Retinal pigment epithelial cell (primary cell): ENCODE data around the gene SEC31A.
"Not testable (repeated sequence)": the region's sequence is repeated elsewhere in the genome, so short reads cannot be mapped to it uniquely, and the experiment has no call there.

Experiments
- DNase-seq: peaks from one replicate; pipeline ENCODE4 v3.0.0-alpha.2; 2010; ENCODE audit warnings: low read depth
- H3K4me3 ChIP-seq: 2 replicates; pipeline ENCODE4 v1.5.1; 2011; ENCODE audit warnings: mild to moderate bottlenecking, low read length, control low read depth, moderate library complexity
- TF ChIP-seq, protein P1 (sequence below): conservative IDR thresholded peaks from 2 replicates; pipeline ENCODE4 v1.5.1; 2011; ENCODE audit warnings: low read depth, low read length, control low read depth, inconsistent platforms

The SEC31A gene

DNA sequence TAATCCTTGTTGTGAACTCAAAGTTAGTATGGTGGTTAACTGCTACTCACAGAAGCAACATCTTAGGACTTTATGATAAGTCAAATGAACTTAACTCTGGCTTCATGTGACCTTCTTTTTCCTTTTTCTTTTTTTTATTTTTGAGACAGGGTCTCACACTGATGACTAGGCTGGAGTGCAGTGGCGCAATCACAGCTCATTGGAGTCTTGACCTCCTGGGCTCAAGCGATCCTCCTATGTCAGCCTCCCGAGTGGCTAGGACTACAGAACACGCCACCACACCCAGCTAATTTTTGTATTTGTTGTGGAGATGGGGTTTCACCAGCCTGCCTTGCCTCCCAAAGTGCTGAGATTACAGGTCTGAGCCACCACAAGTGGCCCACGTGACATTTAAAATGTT is 22.4 kb downstream of the SEC31A start:
- TF ChIP-seq, protein P1, sequence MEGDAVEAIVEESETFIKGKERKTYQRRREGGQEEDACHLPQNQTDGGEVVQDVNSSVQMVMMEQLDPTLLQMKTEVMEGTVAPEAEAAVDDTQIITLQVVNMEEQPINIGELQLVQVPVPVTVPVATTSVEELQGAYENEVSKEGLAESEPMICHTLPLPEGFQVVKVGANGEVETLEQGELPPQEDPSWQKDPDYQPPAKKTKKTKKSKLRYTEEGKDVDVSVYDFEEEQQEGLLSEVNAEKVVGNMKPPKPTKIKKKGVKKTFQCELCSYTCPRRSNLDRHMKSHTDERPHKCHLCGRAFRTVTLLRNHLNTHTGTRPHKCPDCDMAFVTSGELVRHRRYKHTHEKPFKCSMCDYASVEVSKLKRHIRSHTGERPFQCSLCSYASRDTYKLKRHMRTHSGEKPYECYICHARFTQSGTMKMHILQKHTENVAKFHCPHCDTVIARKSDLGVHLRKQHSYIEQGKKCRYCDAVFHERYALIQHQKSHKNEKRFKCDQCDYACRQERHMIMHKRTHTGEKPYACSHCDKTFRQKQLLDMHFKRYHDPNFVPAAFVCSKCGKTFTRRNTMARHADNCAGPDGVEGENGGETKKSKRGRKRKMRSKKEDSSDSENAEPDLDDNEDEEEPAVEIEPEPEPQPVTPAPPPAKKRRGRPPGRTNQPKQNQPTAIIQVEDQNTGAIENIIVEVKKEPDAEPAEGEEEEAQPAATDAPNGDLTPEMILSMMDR: no peak
- no peak overlapping the region for H3K4me3 ChIP-seq
- no peak for DNase-seq

DNA sequence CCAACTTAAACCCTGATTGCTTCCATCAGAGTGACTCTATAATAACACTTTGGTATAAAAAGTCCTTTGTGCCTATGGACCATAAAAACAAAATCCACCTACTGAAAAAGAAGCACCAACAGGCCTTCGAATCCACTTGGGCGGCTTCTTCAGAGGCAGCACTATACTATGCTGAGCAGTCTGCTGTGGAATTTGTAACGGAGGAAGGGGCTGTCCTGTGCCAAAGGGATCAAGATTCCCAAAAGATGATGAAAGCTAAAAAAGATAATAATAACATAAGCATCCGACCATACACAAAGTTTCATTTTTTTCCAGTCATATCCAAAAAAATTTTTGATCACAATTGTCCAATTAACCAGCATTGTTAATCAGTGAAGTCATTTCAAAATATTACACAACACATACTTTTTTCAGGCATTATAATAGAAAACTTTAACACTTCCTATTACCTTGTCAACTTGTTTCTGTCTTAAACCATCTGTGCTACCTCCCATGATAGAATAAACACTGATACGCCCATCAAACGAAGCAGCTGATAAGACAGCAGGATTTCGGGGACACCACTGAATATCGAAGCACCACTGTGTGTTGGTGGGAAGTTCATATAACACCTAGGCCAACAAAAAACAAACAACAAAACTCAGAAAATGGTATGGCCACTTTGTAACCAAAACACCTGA is 24.1 kb downstream of the SEC31A start:
- TF ChIP-seq, protein P1: no peak
- DNase-seq: no peak
- no peak overlapping the region for H3K4me3 ChIP-seq

DNA sequence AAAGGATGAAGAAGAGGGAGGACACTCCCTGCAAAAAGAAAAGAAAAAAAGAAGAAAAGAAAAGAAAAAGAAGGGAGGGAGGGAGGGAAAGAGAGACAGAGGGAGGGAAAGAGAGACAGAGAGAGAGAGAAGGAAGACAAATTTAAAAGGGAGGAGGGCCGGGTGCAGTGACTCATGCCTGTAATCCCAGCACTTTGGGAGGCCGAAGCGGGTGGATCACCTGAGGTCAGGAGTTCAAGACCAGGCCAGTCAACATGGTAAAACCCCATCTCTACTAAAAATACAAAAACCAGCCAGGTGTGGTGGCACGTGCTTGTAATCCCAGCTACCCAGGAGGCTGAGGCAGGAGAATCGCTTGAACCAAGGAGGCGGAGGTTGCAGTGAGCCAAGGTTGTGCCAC is 24.9 kb downstream of the SEC31A start:
- H3K4me3 ChIP-seq, DNase-seq: not testable (repeated sequence)

DNA sequence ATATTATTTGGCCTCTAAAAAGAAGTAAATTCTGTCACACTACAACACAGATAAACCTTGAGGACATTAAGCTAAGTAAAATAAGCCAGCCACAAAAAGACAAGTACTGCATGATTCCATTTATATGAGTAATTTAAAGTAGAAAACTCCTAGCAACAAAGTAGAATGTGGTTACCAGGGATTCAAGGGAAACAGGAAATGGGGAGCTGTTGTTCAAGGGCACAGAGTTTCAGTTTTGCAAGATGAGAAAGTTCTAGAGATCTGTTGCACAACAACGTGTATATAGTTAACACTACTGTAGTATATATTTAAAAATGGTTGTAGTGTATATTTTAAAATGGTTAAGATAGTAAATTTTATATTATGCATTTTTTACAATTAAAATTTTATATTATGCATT is 25.4 kb downstream of the SEC31A start:
- peak; percentile 34 for DNase-seq
- no peak overlapping the region for H3K4me3 ChIP-seq

DNA sequence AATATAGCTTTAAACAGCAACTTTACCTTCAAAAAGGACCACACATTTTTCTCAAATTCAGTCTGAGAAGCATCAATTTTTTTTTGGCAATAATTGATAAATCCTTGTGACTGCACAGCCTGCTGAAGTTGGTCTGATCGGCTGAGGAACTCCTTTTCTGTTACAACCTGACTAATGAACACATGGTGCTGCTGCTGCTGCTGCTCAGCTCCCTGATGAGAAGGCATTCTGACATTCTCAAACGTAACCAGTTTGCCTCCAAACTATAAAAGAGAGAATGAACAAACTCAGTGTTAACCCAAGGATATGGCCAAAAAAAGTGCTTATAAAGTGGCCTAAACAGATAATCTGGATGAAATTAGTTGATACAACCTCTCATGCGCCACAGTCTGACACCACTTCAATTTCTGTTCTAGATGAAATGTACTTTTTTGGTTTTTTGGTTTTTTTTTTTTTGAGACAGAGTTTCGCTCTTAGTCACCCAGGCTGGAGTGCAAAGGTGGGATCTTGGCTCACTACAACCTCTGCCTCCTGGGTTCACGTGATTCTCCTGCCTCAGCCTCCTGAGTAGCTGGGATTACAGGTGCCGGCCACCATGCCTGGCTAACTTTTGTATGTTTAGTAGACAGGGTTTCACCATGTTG is 26.5 kb downstream of the SEC31A start:
- no peak overlapping the region for H3K4me3 ChIP-seq
- TF ChIP-seq, protein P1: no peak
- no peak for DNase-seq

More for the DNA sequence above, 25.4 kb downstream of the SEC31A start:
- TF ChIP-seq, protein P1: no peak

DNA sequence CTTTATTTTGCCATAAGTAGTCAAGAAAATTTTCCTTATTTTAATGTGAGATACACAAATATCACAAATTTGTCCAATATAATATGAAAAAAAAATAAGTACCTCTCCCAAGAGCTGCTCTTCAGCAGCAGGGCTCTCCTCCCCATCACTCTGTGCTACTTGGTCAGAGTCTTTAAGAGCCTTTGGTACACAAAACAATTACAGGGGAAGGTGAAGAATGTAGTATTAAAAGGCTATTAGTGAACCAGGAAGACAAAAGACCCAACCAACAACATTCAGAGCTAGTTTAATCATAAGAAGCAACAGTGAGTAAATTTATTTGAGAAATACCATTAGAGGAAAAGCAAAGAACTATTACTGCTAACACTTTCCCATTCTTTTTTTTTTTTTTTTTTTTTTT is 29.4 kb downstream of the SEC31A start:
- TF ChIP-seq, protein P1: no peak
- no peak for DNase-seq
- no peak overlapping the region for H3K4me3 ChIP-seq

DNA sequence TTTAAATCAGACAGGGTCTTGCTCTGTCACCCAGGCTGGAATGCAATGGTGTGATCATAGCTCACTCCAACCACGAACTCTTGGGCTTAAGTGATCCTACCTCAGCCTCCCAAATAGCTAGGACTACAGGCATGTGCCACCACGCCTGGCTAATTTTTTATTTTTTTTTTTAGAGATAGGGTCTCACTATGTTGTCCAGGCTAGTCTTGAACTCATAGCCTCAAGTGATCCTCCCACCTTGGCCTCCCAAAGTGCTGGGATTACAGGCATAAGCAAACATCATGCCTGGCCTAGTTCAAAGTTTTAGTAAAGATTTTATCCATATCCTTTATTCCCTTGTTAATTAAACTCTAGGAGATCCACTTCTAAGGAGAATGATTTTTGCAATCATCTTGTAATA is 30.5 kb downstream of the SEC31A start:
- H3K4me3 ChIP-seq, DNase-seq: not testable (repeated sequence)

DNA sequence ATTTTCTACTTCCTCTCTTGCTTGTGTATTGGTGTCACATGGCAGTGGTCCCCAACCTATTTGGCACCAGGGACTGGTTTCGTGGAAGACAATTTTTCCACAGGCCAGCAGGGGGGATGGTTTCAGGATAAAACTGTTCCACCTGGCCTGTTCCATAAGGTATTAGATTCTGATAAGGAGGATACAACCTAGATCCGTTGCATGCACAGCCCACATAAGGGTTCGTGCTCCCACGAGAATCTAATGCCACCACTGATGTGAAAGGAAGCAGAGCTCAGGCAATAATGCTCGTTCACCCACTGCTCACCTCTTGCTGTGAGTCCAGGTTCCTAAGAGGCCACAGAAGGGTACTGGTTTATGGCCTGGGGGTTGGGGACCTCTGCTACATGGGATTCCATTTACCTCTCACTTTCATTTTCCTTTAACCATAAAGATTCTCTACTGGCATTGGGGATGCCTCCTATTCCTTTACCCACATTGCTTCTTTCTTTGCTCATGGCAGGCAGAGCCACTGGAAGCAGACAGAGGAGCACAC is 38.1 kb downstream of the SEC31A start:
- DNase-seq: no peak
- TF ChIP-seq, protein P1: peak; percentile 17

More for the DNA sequence above, 38.1 kb downstream of the SEC31A start:
- no peak overlapping the region for H3K4me3 ChIP-seq
